ENCODE results near the gene MSI2. TPM values are rescaled to one million over a fixed set of nuclear protein-coding genes. Genes with fewer than 3 reads are reported as not detected.

MSI2 gene
- total and polyA plus RNA-seq, 9 of the 15 experiments (the other 6 are each of a cell fraction or from before 2014, with no cell fraction given), result 4.6 to 61.8 (median 42.4) TPM

DNA sequence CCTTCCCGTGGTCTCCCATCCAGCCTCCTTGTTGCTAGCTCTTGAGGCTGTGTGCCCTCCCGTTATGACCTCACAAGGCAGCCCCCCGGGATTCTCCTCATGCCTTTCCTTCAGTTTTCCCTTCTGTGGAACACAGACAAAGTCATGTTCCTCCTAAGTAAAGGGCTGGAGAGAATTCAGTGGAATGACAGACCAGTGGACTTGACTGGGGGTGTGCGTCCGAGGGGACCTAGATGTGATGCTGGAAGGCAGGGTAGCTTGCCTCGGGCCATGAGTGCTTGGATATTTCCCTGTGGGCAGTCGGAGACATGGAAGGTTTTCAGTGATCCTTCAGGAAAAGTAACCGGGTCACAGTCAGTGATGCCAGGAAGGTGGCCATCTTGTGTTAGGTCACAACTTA, 247.9 kb downstream of the MSI2 start:
- ChIA-PET CTCF (ENCODE audit: low intra/inter-chr PET ratio) (no interaction called here), POLR2A (interaction anchor here (1.8 kb wide), 1 partner anchor 9 kb away, joined by 6 read pairs; no protein-coding TSS in a partner anchor)
- Histone ChIP-seq H3K9me3 (replicated peaks; ENCODE audit: control insufficient read depth, insufficient read depth, low read depth, low read length) (no peaks in the 10 kb centered on the region), H3K4me1 (replicated peaks in 1 of 2; ENCODE audit: control insufficient read depth in 2 of 2, insufficient read depth in 2 of 2, low read length in 2 of 2) (peaks cover 5 to 12% of the 10 kb centered on the region in 2 experiments; a peak in 4 of 5 replicates), H2AFZ (ENCODE audit: low read depth, low read length) (no peak overlapping the region), H3K9ac (ENCODE audit: insufficient read depth in 1 of 2, low read depth in 2 of 2, low read length in 2 of 2) (no peak overlapping the region), H3K27ac (ENCODE audit: extremely low read depth, low read depth, low read length) (no peak overlapping the region), H3K36me3 (ENCODE audit: control insufficient read depth, insufficient read depth, low read length) (no peaks in the 10 kb centered on the region), H3K79me2 (ENCODE audit: control insufficient read depth, insufficient read depth, low read length) (no peaks in the 10 kb centered on the region), H3K9me1 (ENCODE audit: control insufficient read depth, insufficient read depth, low read length) (no peaks in the 10 kb centered on the region), H4K20me1 (replicated peaks; ENCODE audit: control insufficient read depth, insufficient read depth, low read length) (peaks cover 15% of the 10 kb centered on the region), H3K4me3 (no peak overlapping the region), H3K4me2 (ENCODE audit: insufficient read depth, low read length) (no peak overlapping the region), H3K27me3 (ENCODE audit: control insufficient read depth in 2 of 2, insufficient read depth in 2 of 2, low read length in 2 of 2) (no peaks in the 10 kb centered on the region)
- TF ChIP-seq SMAD4 (CRISPR knock-in tag; conservative IDR thresholded peaks at IDR 0.05) (no peak), ZNF75A (CRISPR knock-in tag; IDR thresholded peaks at IDR 0.05) (no peak), ETV6 (IDR thresholded peaks at IDR 0.05; ENCODE audit: borderline replicate concordance in 1 of 2, low read depth in 2 of 2, low read length in 1 of 2) (no peak), ETV6 (CRISPR knock-in tag; IDR thresholded peaks at IDR 0.05; ENCODE audit: borderline replicate concordance) (no peak), BMI1 (IDR thresholded peaks at IDR 0.05; ENCODE audit: low read length) (no peak), TRIM28 (IDR thresholded peaks at IDR 0.05) (no peak), ETS2 (tag; IDR thresholded peaks at IDR 0.05; ENCODE audit: borderline replicate concordance, poor library complexity, severe bottlenecking) (no peak), GATAD2A (IDR thresholded peaks at IDR 0.05) (no peak), CHD1 (IDR thresholded peaks at IDR 0.05; ENCODE audit: low read length) (no peak), ZNF785 (CRISPR knock-in tag; IDR thresholded peaks at IDR 0.05) (no peak), ZBED1 (IDR thresholded peaks at IDR 0.05) (no peak), SMAD3 (CRISPR knock-in tag; conservative IDR thresholded peaks at IDR 0.05) (no peak), XRCC5 (IDR thresholded peaks at IDR 0.05; ENCODE audit: low read depth, low read length) (no peak), TCFL5 (CRISPR knock-in tag; conservative IDR thresholded peaks at IDR 0.05) (no peak), RAD21 (CRISPR knock-in tag; conservative IDR thresholded peaks at IDR 0.05 in 1 of 2, IDR thresholded peaks at IDR 0.05 in 1 of 2) (no peak), RBBP5 (IDR thresholded peaks at IDR 0.05; ENCODE audit: borderline replicate concordance, insufficient read depth, low read length, poor library complexity, severe bottlenecking) (no peak), CCNT2 (IDR thresholded peaks at IDR 0.05; ENCODE audit: borderline replicate concordance, extremely low read depth, insufficient read length, low read depth, low read length) (no peak), NEUROD1 (IDR thresholded peaks at IDR 0.05; ENCODE audit: borderline replicate concordance, low read depth, low read length, partially characterized antibody) (no peak), TARDBP (IDR thresholded peaks at IDR 0.05) (no peak)
- TF ChIP-seq, protein P1, sequence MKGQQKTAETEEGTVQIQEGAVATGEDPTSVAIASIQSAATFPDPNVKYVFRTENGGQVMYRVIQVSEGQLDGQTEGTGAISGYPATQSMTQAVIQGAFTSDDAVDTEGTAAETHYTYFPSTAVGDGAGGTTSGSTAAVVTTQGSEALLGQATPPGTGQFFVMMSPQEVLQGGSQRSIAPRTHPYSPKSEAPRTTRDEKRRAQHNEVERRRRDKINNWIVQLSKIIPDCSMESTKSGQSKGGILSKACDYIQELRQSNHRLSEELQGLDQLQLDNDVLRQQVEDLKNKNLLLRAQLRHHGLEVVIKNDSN (CRISPR knock-in tag; IDR thresholded peaks at IDR 0.05), result no peak
- intact Hi-C loops (cut with micrococcal nuclease), result no loop called here
- DNase-seq (ENCODE audit: extremely low read depth in 1 of 4, low spot score in 3 of 4), result no peak
- WGBS (ENCODE audit: insufficient coverage, low coverage, missing lambda C conversion rate), result 55% methylated on average over 8 of the region's 8 CpGs
- no TSS peak for BruUV-seq (replicated peaks)
- in situ Hi-C loops (cut with MboI), result no loop called here
- no peak for FAIRE-seq
- ATAC-seq, result no peak

Measured in K562 (cell line).